BJ (cell line): ENCODE data around the gene CSRNP3. TPM values are rescaled to one million over a fixed set of nuclear protein-coding genes. Genes with fewer than 3 reads are reported as not detected.

Source experiments
- CTCF ChIA-PET: fragments of 350-600 bp; formaldehyde crosslinking; extraction: SDS; loops from one replicate; lab custom pipeline; 2021; ENCODE audit warnings: antibody characterized with exemption, inconsistent platforms; lab: Yijun Ruan, JAX
- POLR2A ChIA-PET: fragments of 300-600 bp; sonication (Branson Sonifier 250); formaldehyde crosslinking; extraction: SDS; loops from one replicate; lab custom pipeline; 2021; ENCODE audit warnings: antibody characterized with exemption; lab: Charles Lee
- DNase-seq: peaks from one replicate; pipeline ENCODE4 v3.0.0-alpha.2; 2011; ENCODE audit warnings: low read depth
- H3K27me3 ChIP-seq: 2 replicates; pipeline ENCODE4 v1.6.0; 2011; ENCODE audit warnings: low read length; ENCODE audit not compliant: control insufficient read depth, insufficient read depth
- H3K36me3 ChIP-seq: 2 replicates; pipeline ENCODE4 v1.5.1; 2011; ENCODE audit warnings: low read length; ENCODE audit not compliant: control insufficient read depth, insufficient read depth
- H3K4me3 ChIP-seq: 2 replicates; pipeline ENCODE4 v1.5.1; 2011; ENCODE audit warnings: low read depth, mild to moderate bottlenecking, control low read depth, low read length
- polyA plus RNA-seq: library from polyadenylated mRNA; depleted of rRNA; stranded (reverse); fragments of >200 nt; gene quantifications from 2 replicates; pipeline ENCODE4 v1.2.3, GENCODE V29; 2011
- TF ChIP-seq, protein P1 (sequence below): IDR thresholded peaks from 2 replicates; pipeline ENCODE4 v1.5.1; 2011; ENCODE audit warnings: low read depth, mild to moderate bottlenecking, control low read depth, inconsistent platforms, low read length, moderate library complexity; ENCODE audit not compliant: insufficient read depth

The CSRNP3 gene
- polyA plus RNA-seq, 1 experiment: 0.18 TPM

DNA sequence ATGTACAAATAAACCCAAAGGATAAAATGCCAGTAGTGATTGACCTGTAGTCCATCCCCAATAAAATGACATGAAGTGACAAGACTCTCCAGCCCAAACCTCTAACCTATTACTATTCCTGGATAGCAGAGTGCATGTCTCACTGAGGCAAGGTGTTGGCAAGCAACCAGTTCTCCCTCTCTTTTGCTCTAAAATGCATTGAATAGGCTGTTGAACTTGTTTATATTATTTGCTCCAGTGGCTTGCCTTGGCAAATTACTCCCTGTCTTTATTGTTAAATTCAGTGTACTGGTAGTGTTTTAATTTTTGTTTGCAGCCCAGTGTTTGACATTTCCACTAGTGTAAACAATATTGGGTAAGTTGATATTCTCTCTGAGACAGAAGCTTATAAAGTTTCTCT is 70.5 kb downstream of the CSRNP3 start:
- ChIA-PET CTCF (no interaction called here), POLR2A (no interaction called here)
- H3K4me3 ChIP-seq: no peak overlapping the region
- no peaks in the 10 kb centered on the region for H3K27me3 ChIP-seq
- TF ChIP-seq, protein P1, sequence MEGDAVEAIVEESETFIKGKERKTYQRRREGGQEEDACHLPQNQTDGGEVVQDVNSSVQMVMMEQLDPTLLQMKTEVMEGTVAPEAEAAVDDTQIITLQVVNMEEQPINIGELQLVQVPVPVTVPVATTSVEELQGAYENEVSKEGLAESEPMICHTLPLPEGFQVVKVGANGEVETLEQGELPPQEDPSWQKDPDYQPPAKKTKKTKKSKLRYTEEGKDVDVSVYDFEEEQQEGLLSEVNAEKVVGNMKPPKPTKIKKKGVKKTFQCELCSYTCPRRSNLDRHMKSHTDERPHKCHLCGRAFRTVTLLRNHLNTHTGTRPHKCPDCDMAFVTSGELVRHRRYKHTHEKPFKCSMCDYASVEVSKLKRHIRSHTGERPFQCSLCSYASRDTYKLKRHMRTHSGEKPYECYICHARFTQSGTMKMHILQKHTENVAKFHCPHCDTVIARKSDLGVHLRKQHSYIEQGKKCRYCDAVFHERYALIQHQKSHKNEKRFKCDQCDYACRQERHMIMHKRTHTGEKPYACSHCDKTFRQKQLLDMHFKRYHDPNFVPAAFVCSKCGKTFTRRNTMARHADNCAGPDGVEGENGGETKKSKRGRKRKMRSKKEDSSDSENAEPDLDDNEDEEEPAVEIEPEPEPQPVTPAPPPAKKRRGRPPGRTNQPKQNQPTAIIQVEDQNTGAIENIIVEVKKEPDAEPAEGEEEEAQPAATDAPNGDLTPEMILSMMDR: no peak
- no peaks in the 10 kb centered on the region for H3K36me3 ChIP-seq
- no peak for DNase-seq

DNA sequence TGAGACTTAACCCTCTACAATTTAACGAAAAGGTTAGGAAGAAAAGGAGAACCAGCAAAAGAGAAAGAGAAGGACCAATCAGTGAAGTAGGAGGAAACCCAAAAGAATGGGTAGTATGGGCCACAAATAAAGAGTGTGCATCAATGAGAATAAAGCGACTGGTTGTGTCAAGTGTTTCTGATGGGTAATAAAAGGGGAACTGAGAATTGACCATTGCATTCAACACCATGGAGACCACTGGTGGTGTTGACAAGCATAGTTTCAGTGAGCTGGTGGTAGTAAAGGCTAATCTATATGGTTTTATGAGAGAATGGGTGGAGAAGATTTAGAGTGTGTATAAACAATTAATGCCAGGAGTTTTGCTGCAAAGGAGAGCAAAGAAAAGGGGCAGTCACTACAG is 75.4 kb downstream of the CSRNP3 start:
- TF ChIP-seq, protein P1: no peak
- H3K4me3 ChIP-seq: no peak overlapping the region
- no peaks in the 10 kb centered on the region for H3K27me3 ChIP-seq
- ChIA-PET CTCF (no interaction called here), POLR2A (no interaction called here)
- no peaks in the 10 kb centered on the region for H3K36me3 ChIP-seq
- no peak for DNase-seq

DNA sequence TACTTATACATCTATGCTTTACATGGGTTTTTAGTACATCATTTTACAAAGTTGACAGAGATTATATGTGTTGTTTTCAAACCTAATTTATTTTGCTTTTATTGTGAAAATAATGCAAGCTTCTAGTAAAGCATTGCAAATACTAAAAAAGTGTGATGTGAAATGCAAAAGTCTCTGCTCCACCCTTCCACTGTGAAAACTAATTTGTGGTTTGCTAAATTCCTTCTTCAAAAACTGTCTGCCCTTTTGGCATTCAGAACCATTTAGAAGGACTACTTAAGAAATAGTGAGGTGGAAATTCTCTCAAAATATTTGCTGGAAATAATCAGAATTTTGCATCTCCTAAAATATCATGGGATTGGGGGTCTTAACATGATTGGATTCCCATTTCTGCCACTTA is 78.4 kb downstream of the CSRNP3 start:
- ChIA-PET CTCF (no interaction called here), POLR2A (no interaction called here)
- no peak for DNase-seq
- H3K27me3 ChIP-seq: no peaks in the 10 kb centered on the region
- H3K36me3 ChIP-seq: no peaks in the 10 kb centered on the region
- TF ChIP-seq, protein P1: no peak
- no peak overlapping the region for H3K4me3 ChIP-seq

DNA sequence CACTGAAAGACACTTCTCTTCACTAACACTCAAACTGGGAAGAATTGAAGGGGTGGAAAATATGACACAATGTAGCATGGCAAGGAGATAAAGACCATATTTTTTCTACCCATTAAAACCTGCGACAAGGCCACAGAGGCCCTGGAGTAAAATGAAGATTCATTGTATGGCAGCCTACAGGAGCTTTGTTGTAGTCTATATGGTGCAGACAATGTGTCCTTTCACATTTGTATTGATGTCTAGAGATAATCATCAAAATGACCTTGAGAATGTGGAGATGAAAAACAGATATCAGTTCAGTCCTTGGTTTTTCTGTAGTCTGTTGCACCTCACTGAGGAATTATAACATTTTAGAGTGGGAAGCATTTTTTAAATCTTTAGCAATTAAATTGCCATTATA is 80.1 kb downstream of the CSRNP3 start:
- Histone ChIP-seq H3K4me3 (no peak overlapping the region), H3K36me3 (no peaks in the 10 kb centered on the region), H3K27me3 (no peaks in the 10 kb centered on the region)
- TF ChIP-seq, protein P1: no peak
- POLR2A ChIA-PET: no interaction called here
- no peak for DNase-seq
- CTCF ChIA-PET: interaction anchor here (0.5 kb wide), 1 partner anchor 34 kb away, joined by 3 read pairs; no protein-coding TSS in a partner anchor

DNA sequence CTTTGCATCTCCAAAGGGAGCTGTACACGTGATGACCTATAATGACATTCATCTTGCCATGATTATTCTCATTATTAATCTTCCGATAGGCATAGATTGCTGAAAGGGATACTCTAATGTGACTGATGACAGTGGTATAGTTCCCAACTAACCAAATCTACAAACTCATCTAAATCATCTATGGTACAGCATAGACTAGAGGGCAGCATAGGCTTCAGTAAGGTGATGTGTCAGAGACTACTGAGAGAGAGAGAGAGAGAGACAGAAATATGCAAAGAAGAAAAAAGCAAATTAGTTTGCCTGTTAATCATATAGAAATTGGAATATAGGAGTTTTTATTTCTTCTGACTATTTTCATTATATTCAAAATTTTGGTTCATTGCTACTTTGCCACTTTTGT is 89.3 kb downstream of the CSRNP3 start:
- Histone ChIP-seq H3K4me3 (no peak overlapping the region), H3K27me3 (no peaks in the 10 kb centered on the region), H3K36me3 (no peaks in the 10 kb centered on the region)
- POLR2A ChIA-PET: no interaction called here
- DNase-seq: no peak
- CTCF ChIA-PET: no interaction called here
- TF ChIP-seq, protein P1: no peak
